NK-92 treated with Interleukin-12 subunit alpha and Interleukin-12 subunit beta, amount 100 ng/mL, for 24 hours (cell line): ENCODE data around the gene MYH15.

Experiments used
- DNase-seq: peaks from one replicate; lab custom pipeline; 2025; lab: John Stamatoyannopoulos, UW

Gene MYH15

DNA sequence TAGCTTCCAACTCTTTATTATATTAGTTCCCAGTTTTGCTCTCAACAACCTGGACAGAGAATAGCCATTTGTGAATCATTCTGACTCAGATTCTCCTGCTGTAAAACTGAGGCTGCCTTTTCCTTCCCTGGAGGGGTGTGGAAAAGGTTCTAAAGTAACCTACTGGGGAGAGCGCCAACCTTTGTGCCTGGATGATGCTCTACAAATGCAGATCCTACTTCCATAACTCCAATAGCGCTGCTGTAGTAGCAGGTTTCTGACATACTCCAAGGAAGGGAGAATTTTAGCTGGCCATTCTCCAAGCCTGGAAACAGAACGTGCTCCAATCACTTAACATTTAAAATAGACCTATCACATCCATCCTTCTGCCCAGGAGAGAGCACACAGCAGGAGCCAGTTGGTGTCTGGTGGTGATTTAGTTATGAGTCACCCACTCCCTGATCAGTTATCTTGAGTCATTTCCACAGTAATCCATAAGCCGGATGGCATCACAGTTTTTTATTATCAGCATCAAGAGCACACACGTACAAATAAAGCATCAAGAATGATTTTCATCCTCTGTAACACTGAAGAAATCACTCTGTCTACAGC, 38.3 kb downstream of the MYH15 start:
- no peak for DNase-seq

GRCh38 chr3:108471426-108471825, 39.0 kb downstream of the MYH15 start:
- DNase-seq, result no peak

GRCh38 chr3:108469126-108469525, 41.3 kb downstream of the MYH15 start:
- DNase-seq, result no peak

GRCh38 chr3:108468577-108468976, 41.8 kb downstream of the MYH15 start:
- no peak for DNase-seq

DNA sequence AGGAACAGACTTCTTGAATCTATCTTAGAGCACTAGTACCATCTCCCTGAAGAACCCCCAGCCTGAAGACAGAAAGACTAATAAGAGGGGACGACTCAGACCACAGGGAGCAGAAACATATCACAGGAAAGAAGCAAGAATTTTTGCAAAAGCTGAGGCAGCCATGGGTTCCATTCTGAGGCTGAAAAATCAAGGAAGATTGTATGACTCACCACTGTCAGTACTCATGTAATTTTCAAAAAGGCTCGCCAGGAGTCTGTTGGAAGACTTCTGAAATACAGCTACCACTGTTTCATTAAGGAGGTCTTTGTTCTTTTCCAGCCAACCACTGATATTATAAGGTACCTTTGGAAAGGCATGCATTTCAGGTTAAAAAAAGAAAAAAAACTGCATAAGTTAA, 47.5 kb downstream of the MYH15 start:
- DNase-seq, result no peak

DNA sequence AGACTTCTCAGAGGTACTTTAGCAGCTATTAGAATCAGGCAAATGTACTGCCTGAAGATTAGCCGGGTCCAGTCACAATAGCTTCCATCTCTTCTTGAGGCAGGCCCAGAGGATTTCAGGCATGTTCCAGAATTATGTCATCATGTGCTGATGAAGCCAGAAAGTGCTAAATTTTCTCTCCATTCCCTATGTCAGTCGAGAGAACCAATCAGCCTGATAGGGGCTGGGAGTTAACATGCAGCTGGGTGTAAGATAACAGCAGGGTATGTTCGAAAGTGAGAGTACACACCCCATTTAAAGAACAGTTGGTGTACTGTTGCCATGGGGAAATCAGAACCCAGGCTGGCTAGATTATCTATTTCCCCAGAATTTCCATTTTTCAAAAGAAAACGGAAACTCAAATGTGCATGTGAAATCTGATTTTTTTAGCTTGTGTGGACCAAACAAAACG, 48.7 kb downstream of the MYH15 start:
- DNase-seq, result no peak

- DNase-seq, result no peak
Observed at GRCh38 chr3:108459225-108459624, 51.2 kb downstream of the MYH15 start.

GRCh38 chr3:108455212-108455705, 55.1 kb downstream of the MYH15 start:
- DNase-seq, result no peak

- DNase-seq, result no peak
Observed at GRCh38 chr3:108453565-108453964, 56.8 kb downstream of the MYH15 start.

DNA sequence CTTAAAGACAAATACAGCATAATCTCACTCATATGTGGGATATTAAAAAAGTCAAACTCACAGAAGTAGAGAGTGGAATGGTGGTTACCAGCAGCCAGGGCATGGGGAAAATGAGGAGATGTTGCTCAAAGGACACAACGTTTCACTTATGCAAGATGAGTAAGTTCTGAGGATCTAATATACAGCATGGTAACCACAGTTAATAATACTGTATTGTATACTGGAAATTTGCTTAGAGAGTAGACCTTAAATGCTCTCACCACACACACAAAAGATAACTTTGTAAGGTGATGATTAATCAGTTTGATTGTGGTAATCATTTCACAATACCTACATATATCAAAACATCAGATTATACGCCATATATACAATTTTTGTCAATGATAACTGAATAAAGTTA, 60.0 kb downstream of the MYH15 start:
- no peak for DNase-seq

DNA sequence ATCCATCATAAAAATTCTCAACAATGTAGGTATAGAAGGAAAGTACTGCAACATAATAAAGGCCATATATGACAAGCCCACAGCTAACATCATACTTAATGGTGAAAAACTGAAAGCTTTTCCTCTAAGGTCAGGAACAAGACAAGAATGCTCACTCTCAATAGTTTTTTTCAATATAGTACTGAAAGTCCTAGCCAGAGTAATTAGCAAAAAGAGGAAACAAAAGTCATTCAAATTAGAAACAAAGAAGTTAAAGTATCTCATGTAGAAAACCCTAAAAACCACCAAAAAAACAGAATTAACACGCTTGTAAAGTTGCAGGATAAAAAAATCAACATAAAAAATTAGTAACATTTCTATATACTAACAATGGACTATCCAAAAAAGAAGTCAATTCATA, 61.8 kb downstream of the MYH15 start:
- no peak for DNase-seq

DNA sequence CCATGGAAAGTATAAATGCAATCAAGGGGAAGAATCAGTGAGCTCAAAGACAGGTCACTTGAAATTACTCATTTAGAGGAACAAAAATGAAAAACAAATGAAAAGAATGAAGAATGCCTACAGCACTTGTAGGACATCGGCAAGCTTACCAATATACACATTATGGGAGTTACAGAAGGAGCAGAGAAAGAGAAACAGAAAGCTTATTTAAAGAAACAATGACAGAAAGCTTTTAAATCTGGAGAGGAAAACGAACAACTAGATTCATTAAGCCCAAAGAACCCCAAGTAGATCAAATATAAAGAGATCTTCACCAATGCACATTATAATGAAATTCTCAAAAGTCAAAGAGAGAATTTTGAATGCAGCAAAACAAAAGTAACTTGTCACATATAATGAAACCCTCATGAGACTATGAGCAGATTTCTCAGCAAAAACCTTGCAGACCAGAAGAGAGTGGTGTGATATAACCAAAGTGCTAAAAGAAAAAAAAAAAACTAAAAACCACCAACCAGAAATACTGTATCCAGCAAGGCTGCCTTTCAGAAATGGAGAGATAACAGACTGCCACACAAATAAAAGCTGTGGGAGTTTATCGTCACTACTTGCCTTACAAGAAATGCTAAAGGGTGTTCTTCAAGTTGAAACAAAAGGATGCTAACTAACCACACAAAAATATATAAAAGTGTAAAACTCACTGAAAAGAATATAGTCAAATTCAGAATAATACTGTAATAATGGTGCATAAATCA, 63.1 kb downstream of the MYH15 start:
- no peak for DNase-seq

GRCh38 chr3:108442281-108442680, 68.1 kb downstream of the MYH15 start:
- DNase-seq, result no peak

DNA sequence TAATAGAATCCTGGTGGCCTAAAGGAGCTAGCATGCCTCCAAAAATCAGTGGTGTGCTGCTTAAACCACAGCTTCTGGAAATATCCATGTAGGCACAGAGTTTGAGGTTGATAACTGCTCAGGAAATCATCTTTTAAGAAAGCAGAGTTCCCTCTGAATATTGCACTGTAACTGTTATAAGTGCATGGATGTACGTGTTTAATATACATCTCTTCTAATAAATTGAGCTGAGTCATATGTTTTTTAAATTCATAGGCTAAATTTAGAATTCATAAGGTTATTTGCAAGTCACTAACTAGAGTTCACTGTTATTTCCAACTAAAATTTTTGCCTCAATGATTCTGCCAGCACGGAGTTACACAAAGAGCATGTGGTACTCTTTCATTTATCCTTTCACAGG, 68.9 kb downstream of the MYH15 start:
- DNase-seq, result no peak

DNA sequence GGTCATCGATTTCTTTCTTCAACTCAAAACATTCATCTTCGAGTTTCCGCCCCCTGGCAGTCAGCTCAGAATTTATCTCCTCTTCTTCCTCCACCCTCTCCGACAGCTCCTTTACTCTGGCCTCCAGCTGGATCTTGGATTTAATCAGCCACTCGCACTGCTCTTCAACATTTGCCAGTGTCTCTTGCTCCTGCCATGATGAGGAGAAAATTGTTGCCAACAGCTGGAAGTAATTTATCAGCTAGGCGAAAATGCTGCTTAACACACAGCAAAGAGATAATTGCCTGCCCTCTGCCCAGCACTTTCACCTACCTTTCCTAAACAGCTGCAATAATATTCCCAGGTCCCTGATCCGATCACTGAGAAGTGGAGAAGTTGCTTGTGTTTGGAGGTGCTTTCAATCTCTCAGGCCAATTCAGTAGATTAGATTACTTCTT, 69.3 kb downstream of the MYH15 start:
- no peak for DNase-seq

DNA sequence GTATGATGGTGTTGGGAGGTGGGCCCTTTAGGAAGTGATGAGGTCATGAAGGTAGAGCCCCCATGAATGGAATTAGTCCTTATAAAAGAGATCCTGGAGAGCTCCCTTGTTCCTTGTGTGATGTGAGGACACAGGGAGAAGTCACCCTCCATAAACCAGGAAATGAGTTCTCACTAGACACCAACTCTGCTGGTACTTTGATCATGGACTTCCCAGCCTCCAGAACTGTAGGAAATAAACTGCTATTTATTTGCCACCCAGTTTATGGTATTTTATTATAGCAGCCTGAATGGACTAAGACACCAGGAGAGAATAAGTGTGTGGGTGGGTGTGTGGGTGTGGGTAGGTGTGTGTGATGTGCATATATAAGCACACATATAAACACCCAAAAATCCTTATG, 71.9 kb downstream of the MYH15 start:
- DNase-seq, result no peak

DNA sequence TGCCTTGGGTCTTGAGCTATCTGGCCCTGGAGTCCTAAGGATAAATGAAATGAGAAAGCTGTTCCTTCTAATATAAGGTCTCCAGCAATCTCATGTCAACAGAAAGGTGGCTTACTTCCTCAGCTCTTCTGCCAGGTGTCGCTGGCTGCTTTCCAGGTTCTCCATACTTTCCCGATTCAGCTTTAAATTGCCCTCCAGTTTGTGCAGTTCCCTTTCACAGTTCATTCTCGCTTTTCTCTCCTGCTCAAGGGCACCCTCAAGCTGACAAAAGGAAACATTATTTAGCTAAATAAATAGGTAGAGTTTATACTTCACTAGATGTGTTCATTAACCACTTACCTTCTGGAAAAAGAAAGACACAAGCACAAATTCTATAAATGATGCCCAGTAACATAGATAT, 73.0 kb downstream of the MYH15 start:
- no peak for DNase-seq

DNA sequence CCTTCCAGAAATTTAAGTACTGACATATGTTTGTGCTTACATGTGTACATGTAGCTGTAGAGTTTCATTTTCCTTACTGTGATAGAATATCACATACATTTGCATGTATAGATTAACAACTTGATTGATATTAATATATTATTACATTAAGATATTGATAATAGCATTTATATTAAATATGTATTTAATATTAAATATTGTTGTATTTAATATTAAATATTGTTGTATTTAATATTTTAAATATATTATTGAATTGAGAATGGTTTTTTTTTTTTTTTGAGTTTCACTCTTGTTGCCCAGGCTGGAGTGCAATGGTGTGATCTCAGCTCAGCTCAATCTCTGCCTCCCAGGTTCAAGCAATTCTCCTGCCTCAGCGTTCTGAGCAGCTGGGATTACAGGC, 76.5 kb downstream of the MYH15 start:
- DNase-seq, result no peak

DNA sequence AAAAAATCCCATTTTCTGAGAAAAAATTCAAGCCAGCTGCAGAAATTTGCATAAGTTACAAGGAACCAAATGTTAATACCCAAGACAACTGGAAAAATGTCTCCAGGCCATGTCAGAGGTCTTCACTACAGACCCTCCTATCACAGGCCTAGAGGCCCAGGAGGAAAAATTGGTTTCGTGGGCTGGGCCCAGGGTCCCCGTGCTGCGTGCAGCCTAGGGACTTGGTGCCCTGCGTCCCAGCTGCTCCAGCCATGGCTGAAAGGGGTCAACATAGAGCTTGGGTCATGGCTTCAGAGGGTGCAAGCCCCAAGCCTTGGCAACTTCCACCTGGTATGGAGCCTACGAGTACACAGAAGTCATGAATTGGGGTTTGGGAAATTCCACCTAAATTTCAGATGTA, 78.0 kb downstream of the MYH15 start:
- DNase-seq, result no peak

- DNase-seq, result no peak
Observed at GRCh38 chr3:108430540-108430939, 79.9 kb downstream of the MYH15 start.

DNA sequence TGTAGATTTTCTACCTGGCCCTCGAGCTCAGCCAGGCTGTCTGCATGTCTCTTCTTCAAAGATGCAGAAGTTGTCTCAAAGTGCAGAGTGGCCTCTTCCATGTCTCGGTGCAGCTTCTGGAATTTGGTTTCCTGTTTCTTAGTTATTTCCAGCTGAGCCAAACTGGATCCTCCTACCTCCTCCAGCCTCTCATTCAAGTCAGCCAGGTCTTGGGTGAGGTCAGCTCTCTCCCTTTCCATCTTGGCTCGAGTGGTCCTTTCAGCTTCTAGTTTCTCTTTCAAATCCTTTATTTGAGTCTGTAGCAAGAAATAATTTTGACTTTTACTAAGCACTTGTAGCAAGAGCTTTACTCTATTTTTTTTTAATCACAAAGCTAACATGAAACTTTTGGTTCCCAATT, 81.8 kb downstream of the MYH15 start:
- no peak for DNase-seq

DNA sequence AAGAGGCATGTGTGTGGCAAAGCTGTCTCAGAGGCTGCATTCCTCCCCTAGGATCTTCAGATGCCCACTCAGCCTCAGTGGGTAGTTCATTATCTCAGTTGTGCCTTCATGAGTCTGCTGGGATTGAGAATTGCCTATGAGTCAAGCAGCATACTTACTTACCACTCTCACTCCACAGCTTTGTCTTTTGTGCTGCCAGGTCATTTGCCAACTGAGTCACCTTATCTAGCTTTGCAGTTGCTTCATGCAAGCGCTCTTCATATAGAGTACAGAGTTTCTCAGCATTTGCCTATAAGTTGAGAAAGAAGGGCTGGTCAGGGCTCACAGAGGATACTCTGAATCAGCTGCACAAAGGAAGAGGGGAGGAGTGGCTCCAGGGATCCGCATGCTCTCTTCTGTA, 89.5 kb downstream of the MYH15 start:
- DNase-seq, result no peak

- DNase-seq, result no peak
Observed at GRCh38 chr3:108416111-108416869, 94.1 kb downstream of the MYH15 start.
